Fibroblast of skin of left quadriceps (primary cell): ENCODE measurements around the gene PLPPR1.
A peak's percentile ranks its signal among the peaks of the same experiment; 100 is the strongest.
"Not testable (repeated sequence)": the region's sequence is repeated elsewhere in the genome, so short reads cannot be mapped to it uniquely, and the experiment has no call there.

Source experiments
- DNase-seq, 2 experiments: peaks; one replicate each; pipeline ENCODE4 v3.0.0-alpha.2; 2013; ENCODE audit warnings: low read depth in 2 of 2

PLPPR1 gene

GRCh38 chr9:101028346-101029314, at the start of gene PLPPR1:
PLPPR1 (plus strand) TSS chr9:101028727.
- DNase-seq = peak; percentile 15 to 28

GRCh38 chr9:100989731-100990130, 38.8 kb upstream of the PLPPR1 start:
- DNase-seq = no peak

- DNase-seq = no peak
Measured at GRCh38 chr9:100990605-100991381, 37.7 kb upstream of the PLPPR1 start.

- DNase-seq = no peak
Measured at GRCh38 chr9:100992632-100993031, 35.9 kb upstream of the PLPPR1 start.

GRCh38 chr9:100999906-101000544, 28.5 kb upstream of the PLPPR1 start:
- peak; percentile 6 to 9 for DNase-seq

DNA sequence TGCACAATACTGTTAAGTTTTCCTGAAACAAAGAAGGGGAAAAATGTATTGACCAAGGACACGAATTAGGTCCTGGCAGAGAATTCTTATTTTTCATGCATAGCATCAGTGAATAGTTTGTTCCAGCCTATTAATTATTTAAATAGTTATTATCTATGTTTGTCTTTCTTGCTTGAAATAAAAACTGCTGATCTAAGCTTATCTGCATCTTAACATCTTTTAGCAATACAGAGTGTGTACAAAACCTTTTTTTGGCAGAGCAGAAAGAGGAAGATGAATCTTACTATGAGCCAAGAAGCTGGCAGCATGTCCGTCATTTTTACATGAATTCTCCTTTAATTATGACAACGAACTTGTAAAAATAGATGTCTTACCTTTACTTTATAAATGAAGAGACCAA, 23.3 kb upstream of the PLPPR1 start:
- DNase-seq = no peak

GRCh38 chr9:101014566-101014965, 14.0 kb upstream of the PLPPR1 start:
- DNase-seq = no peak

GRCh38 chr9:101018467-101018866, 10.1 kb upstream of the PLPPR1 start:
- DNase-seq = no peak

GRCh38 chr9:101022704-101023103, 5.8 kb upstream of the PLPPR1 start:
- no peak for DNase-seq

DNA sequence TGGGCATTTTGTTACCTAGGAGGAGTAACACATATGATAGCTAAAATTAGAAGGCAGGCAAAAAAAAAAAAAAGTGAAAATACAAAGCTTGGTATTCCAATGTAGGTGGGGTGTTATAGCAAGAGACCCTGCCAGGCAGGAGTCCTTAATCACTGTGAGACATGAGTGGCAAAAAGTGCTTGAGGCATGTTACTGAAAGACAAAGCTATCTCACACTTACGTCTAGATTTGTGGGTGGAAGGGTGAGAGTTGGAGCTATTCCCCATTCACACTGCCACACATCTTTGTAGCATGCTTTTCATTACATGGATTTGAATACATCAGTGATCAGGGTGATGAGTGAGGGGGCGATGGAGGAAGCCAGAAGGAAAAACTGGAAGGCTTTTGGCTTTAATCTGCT, 2.6 kb upstream of the PLPPR1 start:
- no peak for DNase-seq

DNA sequence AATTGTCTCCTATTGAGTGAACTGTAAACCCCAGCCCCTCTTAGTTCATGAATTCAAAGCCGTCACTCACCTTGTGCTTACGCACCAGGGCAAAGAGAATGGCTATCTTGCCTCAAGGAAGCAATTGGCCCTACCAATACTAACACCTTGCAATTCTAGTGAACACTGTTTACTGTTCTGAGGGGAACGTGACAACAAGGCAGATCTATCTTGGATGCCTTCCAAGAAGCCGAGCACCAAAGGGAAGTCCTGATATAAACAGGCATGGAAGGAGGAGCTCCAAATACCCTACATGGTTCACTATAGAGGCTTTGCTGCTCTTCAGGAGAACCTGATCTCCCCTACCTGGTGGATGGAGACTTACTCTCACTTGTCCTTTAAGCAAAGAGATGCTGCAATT, 1.7 kb upstream of the PLPPR1 start:
- no peak for DNase-seq

- no peak for DNase-seq
Measured at GRCh38 chr9:101027236-101027635, 1.3 kb upstream of the PLPPR1 start.

- DNase-seq = no peak
Measured at GRCh38 chr9:101027733-101028345, 688 bp upstream of the PLPPR1 start.

- DNase-seq = no peak
Measured at GRCh38 chr9:101029315-101030085, 973 bp downstream of the PLPPR1 start.

GRCh38 chr9:101030086-101030391, 1.5 kb downstream of the PLPPR1 start:
- no peak for DNase-seq

DNA sequence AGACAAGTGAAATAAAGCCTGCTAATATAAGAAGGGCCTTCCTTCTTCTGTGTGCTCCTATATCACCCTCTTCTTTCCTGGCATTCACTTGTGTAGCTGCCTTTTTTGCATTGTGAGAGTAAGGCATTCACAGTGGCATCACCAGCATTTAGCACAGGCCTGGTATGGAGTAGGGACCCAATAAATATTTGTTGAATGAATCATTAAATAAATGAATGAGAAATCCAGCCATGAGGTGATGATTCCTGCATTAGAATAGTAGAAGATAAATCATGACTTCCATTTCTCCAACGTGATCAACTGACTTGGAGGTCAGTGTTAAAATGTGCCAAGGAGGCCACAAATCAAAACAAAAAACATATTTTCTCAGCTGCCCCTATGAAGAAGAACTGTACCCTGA, 3.9 kb downstream of the PLPPR1 start:
- no peak for DNase-seq

DNA sequence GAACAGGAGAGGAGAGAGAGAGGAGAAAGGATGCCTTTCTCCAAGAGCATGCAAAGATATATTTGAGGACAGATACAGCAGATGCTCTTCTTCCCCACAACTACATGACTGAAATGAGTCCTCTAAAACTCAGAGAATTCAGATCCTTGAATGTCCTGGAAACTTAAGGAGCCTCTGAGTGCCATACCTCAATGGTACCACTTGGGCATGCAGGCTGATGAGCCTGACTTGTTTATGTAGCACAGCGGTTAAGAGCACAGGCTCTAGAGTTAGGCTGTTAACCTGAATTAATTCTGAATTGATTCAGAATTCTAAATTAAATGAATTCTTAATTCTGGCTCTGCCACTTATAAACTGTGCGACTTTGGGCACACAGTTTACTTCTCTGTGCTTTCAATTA, 5.7 kb downstream of the PLPPR1 start:
- no peak for DNase-seq

- DNase-seq = no peak
Measured at GRCh38 chr9:101035098-101035497, 6.6 kb downstream of the PLPPR1 start.

DNA sequence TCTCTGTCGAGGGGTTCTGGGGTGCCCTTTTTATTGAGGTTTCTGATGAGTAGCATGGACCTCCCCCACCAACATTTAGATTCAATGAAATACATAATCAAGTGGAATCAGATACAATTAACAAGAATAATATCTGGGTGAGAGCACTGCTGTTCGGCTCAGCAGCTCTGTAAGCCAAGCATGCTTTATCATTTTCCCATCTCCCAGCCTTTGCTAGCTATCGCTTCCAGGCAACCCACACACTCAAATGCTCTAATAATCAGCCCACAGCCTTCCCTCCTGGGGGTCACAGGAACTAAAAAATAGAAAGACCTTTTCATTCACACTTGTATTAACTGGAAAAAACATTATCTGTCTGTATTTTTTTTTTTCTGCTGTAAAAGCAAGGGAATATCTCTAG, 8.9 kb downstream of the PLPPR1 start:
- no peak for DNase-seq

DNA sequence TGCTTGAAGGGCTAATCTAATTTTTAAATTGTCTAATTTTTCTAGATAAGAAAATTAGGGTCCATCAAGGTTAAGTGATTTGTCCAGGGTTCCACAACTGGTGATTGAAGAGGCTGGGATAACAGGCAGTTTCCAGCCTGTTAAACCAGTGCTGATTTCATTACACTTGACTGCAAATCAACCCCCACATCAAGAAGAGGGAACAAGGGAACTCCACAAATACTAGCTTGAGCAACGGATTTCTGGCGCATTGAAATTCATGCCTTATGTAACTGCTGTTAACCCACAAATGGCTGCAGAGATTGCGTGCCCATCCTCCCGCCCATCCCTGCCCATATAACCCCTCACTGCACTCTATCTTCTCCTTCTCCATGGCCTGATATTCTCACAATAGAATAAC, 10.0 kb downstream of the PLPPR1 start:
- no peak for DNase-seq

GRCh38 chr9:101039581-101039980, 11.1 kb downstream of the PLPPR1 start:
- not testable (repeated sequence) for DNase-seq
